NCI-H748 treated with DMSO at 0.1 percent for 48 hours (cell line): ENCODE data around the gene PTPN2.
A peak's percentile ranks its signal among the peaks of the same experiment; 100 is the strongest.
"Not testable (repeated sequence)": the region's sequence is repeated elsewhere in the genome, so short reads cannot be mapped to it uniquely, and the experiment has no call there.

ENCODE experiments used
- DNase-seq: peaks from one replicate; lab custom pipeline; 2025; lab: John Stamatoyannopoulos, UW

PTPN2 gene

DNA sequence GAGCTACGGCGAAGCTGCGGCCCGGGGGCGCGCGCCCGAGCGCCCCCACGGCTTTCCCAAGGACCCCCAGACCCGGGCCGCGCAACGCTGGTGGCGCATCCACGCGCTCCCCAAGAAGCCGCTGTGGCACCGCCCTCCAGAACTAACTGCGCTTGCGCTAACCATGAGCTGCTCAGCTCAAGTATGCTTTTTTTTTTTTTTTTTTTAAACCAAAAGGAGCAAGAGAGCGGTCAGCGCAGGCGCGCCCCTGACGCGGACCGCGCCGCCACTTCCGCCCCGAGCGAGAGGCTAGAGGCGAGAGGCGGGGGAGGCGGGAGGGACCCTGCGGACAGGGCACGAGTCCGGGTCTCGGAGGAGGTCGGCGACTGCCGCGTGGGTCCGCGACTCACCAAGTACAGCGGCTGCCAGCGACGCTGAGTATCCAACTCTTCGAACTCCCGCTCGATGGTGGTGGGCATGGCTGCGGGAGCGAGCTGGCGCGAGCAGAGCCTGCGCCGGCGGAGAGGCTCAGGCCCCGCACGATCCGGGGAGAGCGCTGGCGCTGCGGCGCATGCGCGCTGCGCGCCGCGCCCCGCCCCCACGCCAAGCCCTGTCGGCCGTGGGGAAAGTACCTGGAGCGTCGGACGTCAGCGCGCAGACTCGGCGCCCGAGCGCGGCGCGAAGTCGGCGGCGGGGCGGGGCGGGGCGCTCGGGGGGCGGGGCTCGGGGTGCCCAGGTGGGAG lies at the start of gene PTPN2:
TSS of gene PTPN2 (minus strand) at position 554 of the 722 bp plus-strand sequence. CDS start at position 458, 96 bp downstream.
- DNase-seq, result peak; percentile 84

- DNase-seq, result no peak
These were observed 49.3 kb upstream of the PTPN2 start for GRCh38 chr18:12933327-12933726.

GRCh38 chr18:12930908-12931307 lies 46.9 kb upstream of the PTPN2 start:
- no peak for DNase-seq

DNA sequence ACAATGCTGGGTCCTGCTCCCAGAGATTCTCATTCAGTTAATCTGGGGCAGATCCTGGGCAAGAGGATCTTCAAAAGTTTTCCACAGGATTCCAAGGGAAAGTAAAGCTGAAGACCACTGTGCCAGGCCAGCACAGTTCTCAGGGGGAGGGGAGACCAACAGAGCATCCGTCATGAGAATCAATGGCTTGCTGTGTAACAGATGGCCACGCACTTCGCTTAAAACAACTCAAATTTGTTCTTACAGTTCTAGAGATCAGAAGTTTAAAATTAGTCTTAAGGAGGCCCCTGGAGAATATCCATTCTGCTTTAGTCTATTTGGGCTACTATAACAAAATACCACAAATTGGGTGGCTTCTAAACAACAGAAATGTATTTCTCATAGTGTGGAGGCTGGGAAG lies 46.3 kb upstream of the PTPN2 start:
- no peak for DNase-seq

GRCh38 chr18:12929477-12930083 lies 45.5 kb upstream of the PTPN2 start:
- no peak for DNase-seq

- no peak for DNase-seq
These were observed 44.6 kb upstream of the PTPN2 start for GRCh38 chr18:12928641-12929040.

GRCh38 chr18:12928206-12928605 lies 44.2 kb upstream of the PTPN2 start:
- no peak for DNase-seq

GRCh38 chr18:12924616-12925015 lies 40.6 kb upstream of the PTPN2 start:
- DNase-seq, result no peak

GRCh38 chr18:12922266-12922665 lies 38.2 kb upstream of the PTPN2 start:
- DNase-seq, result no peak

DNA sequence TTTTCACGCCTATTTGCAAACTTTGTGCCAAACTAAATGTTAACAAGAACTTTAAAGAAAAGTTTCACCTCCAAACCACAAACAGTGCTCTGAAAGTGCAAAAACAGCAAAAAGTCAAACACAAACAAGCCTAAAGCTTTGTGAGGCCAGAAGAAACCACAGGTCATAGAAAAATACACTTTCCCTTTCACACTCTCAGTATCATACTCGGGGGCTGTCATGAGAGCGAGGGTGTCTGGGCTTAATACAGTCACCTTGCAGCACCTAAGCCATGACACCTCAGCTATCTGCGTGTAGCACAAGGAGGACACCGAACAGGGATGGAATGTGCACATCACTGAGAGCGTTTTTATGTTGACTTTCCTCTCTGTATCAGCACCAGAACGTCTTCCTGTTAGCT lies 37.1 kb upstream of the PTPN2 start:
- no peak for DNase-seq

DNA sequence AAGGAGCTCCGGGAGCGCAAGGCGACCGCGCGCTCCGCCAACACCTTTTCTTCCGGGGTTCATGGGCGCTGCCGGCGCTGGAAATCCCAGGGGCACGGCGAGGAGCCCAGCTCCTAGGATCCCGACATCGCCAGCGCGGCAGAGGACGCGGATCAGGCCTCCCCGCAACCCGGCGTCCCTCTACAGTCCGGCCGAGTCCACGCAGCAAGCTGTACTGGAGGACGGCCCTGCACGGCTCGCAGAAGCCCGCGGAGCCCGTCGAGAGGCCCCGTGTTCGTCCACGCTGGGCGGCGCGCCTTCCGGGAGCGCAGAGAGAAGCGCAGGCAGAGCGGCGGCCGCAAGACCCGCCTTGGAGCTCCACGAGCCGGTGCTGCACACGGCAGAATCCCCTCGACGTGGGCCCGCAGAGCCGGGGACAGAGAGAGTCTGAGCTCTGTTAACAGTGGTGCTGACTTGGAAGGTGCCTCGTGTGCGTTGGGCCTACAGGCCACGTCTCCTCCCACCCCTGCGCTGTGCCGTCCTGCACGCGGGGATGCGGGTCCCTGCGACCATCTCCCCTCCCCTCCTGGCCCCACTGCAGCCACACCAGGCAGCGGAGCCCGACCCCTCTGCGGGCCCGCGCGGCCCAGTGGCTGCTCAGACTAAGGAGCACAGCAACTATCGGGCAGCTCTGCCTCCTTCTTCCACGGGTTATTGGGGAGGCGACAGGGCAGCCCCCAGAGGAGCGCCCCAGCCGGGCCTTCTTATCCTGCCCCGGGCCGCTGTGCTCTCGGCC lies 28.1 kb upstream of the PTPN2 start:
- no peak for DNase-seq

DNA sequence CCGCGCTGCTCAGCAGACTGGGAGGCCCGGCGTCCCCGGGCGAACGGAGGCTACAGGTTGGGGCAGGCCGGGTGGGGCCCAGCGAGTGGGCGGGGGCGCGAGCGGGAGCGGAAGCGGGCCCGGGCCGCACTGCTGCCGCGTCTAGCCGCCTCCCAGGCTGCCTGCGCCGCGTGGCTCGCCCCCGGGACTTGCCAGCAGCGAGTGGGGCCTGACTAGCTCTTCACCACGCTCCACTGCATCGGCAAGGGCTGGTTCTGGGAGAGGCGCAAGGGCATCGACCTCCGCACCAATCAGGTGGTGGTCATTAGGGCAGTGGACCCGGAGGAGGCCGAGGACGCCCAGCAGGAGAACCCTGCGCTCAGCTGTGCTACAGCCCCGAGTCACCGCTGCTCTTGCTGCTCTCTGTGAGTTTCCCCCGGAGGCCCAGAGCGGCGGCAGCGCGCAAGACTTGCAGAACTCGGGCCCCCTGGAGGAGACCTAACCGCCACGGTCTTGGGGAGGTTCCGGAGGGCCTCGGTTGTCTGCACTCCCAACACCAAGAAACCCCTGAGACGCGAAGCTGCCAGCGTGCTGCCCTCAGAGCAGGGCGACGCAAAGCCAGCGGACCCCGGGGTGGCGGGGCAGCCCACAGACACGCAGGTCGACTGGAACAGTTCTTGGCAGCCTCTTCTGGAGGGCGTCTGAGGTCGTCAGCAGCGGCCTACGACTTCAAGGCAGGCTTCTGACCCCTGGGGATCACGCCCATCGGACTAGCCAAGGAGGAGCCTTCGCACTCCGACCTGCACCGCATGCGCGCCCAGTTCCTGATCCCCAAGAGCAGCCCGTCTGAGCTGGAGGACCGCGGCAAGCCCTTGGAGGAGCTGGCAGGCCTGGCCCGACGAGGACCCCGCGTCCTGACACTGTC lies 27.2 kb upstream of the PTPN2 start:
- DNase-seq, result no peak

- DNase-seq, result no peak
These were observed 24.7 kb upstream of the PTPN2 start for GRCh38 chr18:12908706-12909105.

GRCh38 chr18:12907258-12907925 lies 23.4 kb upstream of the PTPN2 start:
- no peak for DNase-seq

DNA sequence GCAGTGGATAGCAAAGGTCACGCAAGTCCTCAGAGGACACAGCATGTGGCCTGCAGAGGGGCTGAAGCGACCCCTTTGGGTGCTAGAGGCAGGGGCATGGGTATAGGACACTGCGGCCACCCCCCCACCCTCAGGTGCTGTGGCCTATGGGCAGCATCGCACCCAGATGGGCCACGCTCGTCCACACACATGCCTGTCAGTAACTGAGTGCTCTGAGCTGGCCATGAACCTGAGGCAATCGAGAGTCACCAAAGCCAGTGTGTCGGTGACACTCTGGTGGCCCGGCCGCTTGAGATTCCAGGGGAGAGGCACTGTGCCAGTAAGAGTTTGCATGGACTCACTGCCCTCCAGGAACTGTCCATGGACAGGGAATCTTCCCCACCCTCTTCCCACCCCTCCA lies 22.7 kb upstream of the PTPN2 start:
- DNase-seq, result no peak

- no peak for DNase-seq
These were observed 22.1 kb upstream of the PTPN2 start for GRCh38 chr18:12906119-12906518.

DNA sequence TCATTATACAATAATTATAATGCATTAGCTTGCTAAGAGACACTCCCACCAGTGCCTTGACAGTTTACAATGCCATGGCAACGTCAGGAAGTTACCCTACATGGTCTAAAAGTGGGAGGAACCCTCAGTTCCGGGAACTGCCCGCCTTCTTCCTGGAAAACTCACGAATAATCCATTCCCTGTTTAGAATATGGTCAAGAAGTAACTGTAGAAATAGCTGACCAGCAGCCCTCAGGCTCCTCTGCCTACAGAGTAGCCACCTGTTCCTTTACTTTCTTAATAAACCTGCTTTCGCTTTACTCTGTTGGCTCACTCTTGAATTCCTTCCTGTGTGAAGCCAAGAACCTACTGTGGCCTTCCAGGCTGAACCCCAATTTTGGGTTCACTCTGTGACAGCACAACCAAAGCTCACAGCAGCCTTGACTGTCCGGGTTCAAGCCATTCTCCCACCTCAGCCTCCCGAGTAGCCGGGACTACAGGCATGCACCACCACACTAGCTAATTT lies 20.0 kb upstream of the PTPN2 start:
- DNase-seq, result no peak

- not testable (repeated sequence) for DNase-seq
These were observed 17.2 kb upstream of the PTPN2 start for GRCh38 chr18:12901208-12901607.

DNA sequence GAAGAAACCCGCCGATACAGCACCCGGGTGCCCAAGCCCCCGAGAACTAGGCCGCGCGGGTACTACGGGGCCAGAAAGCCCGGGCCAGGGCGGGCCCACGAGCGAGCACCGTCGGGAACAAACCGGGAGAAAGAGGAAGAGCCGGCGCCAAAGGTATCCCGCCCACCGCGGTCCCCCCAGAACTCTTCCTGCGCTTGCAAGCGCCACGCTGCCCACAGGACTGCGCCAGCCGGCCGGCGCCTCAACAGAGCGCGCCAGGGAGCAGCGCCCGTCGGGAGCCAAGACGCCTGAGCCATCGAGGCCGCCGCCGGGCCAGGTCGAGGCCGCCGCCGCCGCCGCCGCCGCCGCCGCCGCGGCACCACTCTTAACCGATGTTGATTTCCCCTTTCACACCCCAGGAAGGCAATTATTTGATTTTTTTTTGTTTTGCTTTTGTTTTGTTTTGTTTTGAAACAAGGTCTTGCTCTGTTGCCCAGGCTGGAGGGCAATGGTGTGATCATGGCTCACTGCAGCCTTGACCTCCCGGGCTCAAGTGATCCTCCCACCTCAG lies 12.8 kb upstream of the PTPN2 start:
- DNase-seq, result not testable (repeated sequence)

DNA sequence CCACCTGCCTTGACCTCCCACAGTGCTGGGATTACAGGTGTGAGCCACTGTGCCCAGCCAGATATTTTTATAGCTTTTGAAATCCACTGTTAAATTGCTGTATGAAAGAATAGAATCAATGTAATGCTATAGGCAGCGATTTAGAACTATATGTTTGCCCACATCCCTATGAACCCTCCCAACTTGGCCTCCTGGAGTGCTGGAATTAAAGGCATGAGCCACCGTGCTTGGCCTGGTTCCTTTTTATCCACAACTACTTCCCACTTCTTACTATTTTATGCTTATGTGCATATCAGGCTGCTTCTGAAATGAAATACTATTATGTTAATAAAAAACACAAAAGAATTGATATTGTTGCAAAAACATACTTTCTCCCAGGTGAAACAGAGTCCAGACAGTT lies 11.6 kb upstream of the PTPN2 start:
- DNase-seq, result no peak

- no peak for DNase-seq
These were observed 11.0 kb upstream of the PTPN2 start for GRCh38 chr18:12895014-12895413.
